Measurements from ENCODE around the gene PLCB2. TPM values are rescaled to one million over a fixed set of nuclear protein-coding genes. Genes with fewer than 3 reads are reported as not detected.

PLCB2 gene
- total RNA-seq, 1 donor from 2014 or later = 98.9 TPM

DNA sequence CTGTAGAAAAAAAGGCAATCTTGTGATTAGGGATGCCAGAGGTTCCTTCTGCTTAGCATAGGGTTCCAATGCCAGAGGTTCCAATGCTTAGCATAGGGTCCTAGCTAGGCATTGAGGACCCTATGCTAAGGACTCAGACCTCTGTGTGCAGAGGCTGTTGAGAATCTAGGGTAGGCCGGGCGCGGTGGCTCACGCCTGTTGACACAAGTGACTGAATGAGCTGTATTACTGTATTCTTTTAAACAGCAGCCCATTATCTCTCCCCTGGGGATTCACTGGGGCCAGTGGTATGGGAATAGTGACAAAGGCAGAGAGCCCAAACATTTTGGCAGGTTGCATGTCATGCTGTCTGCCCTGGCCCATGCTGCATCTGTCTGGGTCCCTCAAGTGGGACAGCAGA is 52.7 kb downstream of the PLCB2 start:
- H3K4me1 Mint-ChIP-seq (ENCODE audit: low read depth) = peaks cover 4% of the 10 kb centered on the region
- intact Hi-C loops (cut with micrococcal nuclease) = no loop called here
- H3K27me3 Mint-ChIP-seq (ENCODE audit: low read depth) = peaks cover 43% of the 10 kb centered on the region
- DNase-seq (ENCODE audit: low spot score) = no peak
- no peak overlapping the region for H3K4me3 Mint-ChIP-seq (ENCODE audit: low read depth)
- H3K9me3 Mint-ChIP-seq = no peaks in the 10 kb centered on the region
- no peaks in the 10 kb centered on the region for H3K36me3 Mint-ChIP-seq (ENCODE audit: low read depth)
- H3K27ac Mint-ChIP-seq = no peak overlapping the region

- Mint-ChIP-seq H3K36me3 (ENCODE audit: low read depth) (no peaks in the 10 kb centered on the region), H3K27me3 (ENCODE audit: low read depth) (peaks cover 49% of the 10 kb centered on the region), H3K4me1 (ENCODE audit: low read depth) (peaks cover 4% of the 10 kb centered on the region), H3K9me3 (no peaks in the 10 kb centered on the region), H3K27ac (no peak overlapping the region), H3K4me3 (ENCODE audit: low read depth) (no peak overlapping the region)
- DNase-seq (ENCODE audit: low spot score) = no peak
- intact Hi-C loops (cut with micrococcal nuclease) = no loop called here
Observed at GRCh38 chr15:40254452-40254851, 53.3 kb downstream of the PLCB2 start.

GRCh38 chr15:40253167-40253790 is 54.5 kb downstream of the PLCB2 start:
- no peak for DNase-seq (ENCODE audit: low spot score)
- intact Hi-C loops (cut with micrococcal nuclease) = no loop called here
- Mint-ChIP-seq H3K36me3 (ENCODE audit: low read depth) (no peaks in the 10 kb centered on the region), H3K27ac (no peak overlapping the region), H3K4me3 (ENCODE audit: low read depth) (peak overlapping the region; percentile 69), H3K4me1 (ENCODE audit: low read depth) (peaks cover 4% of the 10 kb centered on the region), H3K9me3 (no peaks in the 10 kb centered on the region), H3K27me3 (ENCODE audit: low read depth) (peaks cover 49% of the 10 kb centered on the region)

DNA sequence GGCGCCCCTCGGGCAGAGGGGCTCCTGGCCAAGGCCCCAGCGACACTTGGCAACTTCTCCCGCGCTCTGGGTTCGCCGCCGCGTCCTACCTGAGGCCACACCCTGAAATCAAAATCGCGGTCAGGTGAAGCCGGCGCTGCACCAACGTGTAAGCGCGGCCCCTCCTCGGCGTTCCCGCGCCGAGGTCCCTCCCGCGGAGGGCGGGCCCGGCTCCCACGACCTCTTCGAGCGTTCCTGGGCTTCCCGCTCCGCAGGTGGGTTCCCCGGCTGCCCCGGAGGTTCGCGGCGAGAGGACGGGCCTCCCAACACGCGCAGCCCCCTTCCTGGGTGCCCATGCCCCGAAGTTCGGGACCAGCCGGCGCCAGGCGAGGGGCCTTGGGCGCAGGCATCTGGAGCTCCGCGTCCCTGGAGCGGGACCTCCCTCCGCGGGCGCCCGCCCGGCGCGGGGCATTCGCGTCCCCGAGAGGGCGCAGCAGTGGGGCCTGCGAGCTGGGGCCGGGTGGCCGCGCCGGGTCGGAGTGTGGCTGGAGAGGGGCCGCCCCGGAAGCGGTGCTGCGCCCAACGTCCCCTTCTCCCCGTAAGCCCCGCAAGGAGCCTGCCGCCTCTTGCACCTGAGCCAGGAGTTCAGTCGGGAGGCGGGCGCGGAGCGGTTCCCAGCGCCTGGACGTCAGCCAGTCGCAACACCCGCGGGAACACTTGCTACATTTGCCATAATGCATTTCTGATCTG is 55.1 kb downstream of the PLCB2 start:
- H3K4me3 Mint-ChIP-seq (ENCODE audit: low read depth) = peak overlapping the region; percentile 69
- intact Hi-C loops (cut with micrococcal nuclease) = no loop called here
- no peak for DNase-seq (ENCODE audit: low spot score)
- peaks cover 4% of the 10 kb centered on the region for H3K4me1 Mint-ChIP-seq (ENCODE audit: low read depth)
- H3K9me3 Mint-ChIP-seq = no peaks in the 10 kb centered on the region
- no peak overlapping the region for H3K27ac Mint-ChIP-seq
- peaks cover 49% of the 10 kb centered on the region for H3K27me3 Mint-ChIP-seq (ENCODE audit: low read depth)
- H3K36me3 Mint-ChIP-seq (ENCODE audit: low read depth) = no peaks in the 10 kb centered on the region

- intact Hi-C loops (cut with micrococcal nuclease) = no loop called here
Observed at GRCh38 chr15:40252141-40252437, 55.6 kb downstream of the PLCB2 start.

DNA sequence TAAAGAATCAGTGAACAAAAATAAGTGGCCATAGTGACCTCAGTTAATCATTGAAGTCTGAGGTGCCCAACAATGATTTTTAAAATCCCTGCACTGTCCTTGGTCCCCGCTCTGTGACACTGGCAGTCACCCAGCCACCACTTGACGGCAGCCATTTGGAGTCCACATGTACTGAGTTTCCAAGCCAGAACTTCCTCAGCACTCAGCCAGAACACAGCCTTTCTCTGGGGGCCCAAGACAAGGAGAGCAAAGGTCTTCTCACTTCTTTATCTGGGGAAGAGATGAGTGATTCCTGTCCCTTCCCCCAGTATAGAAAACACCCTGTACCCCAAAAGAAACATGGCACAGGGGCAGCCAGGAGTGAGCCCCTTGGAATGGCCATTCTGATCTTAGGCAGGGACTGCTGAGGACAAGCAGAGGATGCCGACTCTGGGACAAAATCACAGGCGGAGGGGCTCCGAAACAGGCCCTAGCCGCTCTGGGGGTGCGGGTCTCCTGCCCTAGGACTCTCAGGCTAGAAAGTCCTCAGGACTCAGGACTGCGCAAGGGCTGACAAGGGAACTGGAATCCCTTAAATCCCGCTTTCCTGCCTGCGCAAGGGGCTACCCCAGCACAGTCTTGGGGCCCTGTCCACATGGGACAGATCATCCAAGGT is 56.1 kb downstream of the PLCB2 start:
- H3K36me3 Mint-ChIP-seq (ENCODE audit: low read depth) = no peaks in the 10 kb centered on the region
- peaks cover 49% of the 10 kb centered on the region for H3K27me3 Mint-ChIP-seq (ENCODE audit: low read depth)
- H3K4me1 Mint-ChIP-seq (ENCODE audit: low read depth) = peaks cover 4% of the 10 kb centered on the region
- no peak for DNase-seq (ENCODE audit: low spot score)
- H3K4me3 Mint-ChIP-seq (ENCODE audit: low read depth) = peak overlapping the region; percentile 43
- H3K9me3 Mint-ChIP-seq = no peaks in the 10 kb centered on the region
- intact Hi-C loops (cut with micrococcal nuclease) = no loop called here
- no peak overlapping the region for H3K27ac Mint-ChIP-seq

More at GRCh38 chr15:40252141-40252437, 55.6 kb downstream of the PLCB2 start:
- no peak overlapping the region for H3K27ac Mint-ChIP-seq
- H3K4me1 Mint-ChIP-seq (ENCODE audit: low read depth) = peaks cover 4% of the 10 kb centered on the region
- DNase-seq (ENCODE audit: low spot score) = no peak
- H3K27me3 Mint-ChIP-seq (ENCODE audit: low read depth) = peaks cover 49% of the 10 kb centered on the region
- H3K4me3 Mint-ChIP-seq (ENCODE audit: low read depth) = no peak overlapping the region
- H3K36me3 Mint-ChIP-seq (ENCODE audit: low read depth) = no peaks in the 10 kb centered on the region
- no peaks in the 10 kb centered on the region for H3K9me3 Mint-ChIP-seq

DNA sequence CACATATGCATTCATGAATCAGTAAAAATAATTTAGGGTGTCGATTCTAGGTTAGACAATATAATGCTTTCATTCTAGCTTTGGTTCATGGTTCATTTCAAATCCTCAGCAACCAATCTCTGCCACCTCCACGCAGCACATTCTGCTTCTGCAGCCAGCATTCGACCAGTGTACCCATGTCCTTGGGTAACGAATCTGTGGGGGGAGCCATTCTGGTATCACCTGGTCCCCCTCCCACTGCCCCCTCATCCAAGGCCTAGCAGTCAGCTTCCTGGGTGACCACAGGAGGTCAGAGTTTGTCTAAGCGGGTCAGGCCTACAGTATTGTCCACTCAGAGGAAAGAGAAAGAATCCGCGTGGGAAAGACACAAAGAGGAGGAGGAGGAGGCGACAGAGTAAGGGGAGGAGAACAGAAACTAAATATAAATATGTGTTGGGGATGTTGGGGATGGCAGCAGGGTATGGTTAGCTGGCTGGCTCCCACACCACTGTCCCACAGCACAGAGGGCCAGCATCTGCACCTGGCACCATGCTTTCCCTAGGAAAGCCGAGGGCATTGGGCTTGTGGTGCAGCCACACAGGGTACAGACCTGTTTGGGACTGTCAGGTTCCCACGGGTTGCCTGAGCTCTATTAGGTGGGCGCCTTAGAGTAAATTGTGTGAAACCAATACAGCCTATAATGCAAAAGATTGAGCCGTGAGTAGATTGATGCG is 56.8 kb downstream of the PLCB2 start:
- H3K4me1 Mint-ChIP-seq (ENCODE audit: low read depth) = peaks cover 4% of the 10 kb centered on the region
- H3K36me3 Mint-ChIP-seq (ENCODE audit: low read depth) = no peaks in the 10 kb centered on the region
- peak overlapping the region; percentile 43 for H3K4me3 Mint-ChIP-seq (ENCODE audit: low read depth)
- no peaks in the 10 kb centered on the region for H3K9me3 Mint-ChIP-seq
- intact Hi-C loops (cut with micrococcal nuclease) = no loop called here
- DNase-seq (ENCODE audit: low spot score) = no peak
- no peak overlapping the region for H3K27ac Mint-ChIP-seq
- peaks cover 49% of the 10 kb centered on the region for H3K27me3 Mint-ChIP-seq (ENCODE audit: low read depth)

DNA sequence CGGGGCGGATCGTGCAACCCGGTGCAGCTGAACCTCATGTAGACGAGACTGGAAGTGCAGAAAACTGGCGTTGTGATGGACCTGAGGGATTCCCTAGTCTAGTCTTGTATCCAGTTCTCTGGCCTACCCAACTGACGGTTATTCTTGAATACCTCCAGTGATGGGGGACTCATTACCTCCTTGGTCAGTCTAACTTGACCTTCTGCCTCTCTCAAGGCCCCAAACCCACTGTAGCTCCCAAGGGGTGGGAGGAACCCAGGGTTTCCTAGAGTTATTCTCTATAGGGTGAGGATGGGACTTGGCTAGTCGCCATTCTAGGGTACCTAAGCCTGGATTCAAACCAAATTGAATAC is 57.5 kb downstream of the PLCB2 start:
- intact Hi-C loops (cut with micrococcal nuclease) = no loop called here
- no peak overlapping the region for H3K27ac Mint-ChIP-seq
- H3K4me3 Mint-ChIP-seq (ENCODE audit: low read depth) = no peak overlapping the region
- peaks cover 4% of the 10 kb centered on the region for H3K4me1 Mint-ChIP-seq (ENCODE audit: low read depth)
- no peak for DNase-seq (ENCODE audit: low spot score)
- H3K9me3 Mint-ChIP-seq = no peaks in the 10 kb centered on the region
- peaks cover 46% of the 10 kb centered on the region for H3K27me3 Mint-ChIP-seq (ENCODE audit: low read depth)
- no peaks in the 10 kb centered on the region for H3K36me3 Mint-ChIP-seq (ENCODE audit: low read depth)

DNA sequence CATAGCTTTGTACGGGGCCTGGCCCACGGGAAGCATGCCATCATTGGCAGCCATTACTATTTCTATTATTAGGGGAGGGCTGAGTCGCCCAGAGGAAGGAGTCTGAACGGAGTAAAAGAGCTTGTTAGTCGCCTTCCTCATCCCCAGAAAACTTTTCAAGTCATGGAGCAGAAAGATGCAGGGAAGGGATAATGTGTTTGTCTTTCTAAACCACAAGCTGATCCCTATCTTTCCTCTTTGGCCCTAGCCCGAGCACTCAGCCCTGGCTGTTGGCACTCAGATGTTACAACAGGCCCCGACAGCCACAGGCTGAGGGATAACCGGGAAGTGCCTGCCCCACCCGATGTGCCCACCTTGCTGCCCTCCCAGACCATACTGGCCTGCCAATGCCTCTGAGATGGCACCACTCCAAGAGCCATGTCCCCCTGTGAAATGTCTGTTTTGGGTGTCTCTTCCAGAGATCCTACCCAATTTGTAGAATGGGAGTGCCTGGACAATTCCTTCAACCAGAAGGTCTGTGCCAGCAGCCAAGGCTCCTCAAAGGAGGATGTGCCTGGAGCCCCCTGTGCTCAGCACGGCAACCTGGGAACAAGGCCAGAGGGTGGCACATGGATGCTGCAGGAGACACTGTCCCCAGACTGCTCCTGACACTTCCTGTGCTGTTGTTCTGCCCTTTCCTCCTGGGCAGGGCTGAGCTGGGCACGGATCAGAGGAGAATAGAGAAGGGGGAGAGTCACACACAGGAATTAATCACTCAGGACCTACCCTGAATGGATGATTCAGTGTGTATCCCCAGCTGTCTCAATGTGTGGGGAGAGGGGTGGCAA is 58.0 kb downstream of the PLCB2 start:
- intact Hi-C loops (cut with micrococcal nuclease) = no loop called here
- DNase-seq (ENCODE audit: low spot score) = no peak
- H3K9me3 Mint-ChIP-seq = no peaks in the 10 kb centered on the region
- peaks cover 41% of the 10 kb centered on the region for H3K27me3 Mint-ChIP-seq (ENCODE audit: low read depth)
- no peak overlapping the region for H3K27ac Mint-ChIP-seq
- no peaks in the 10 kb centered on the region for H3K36me3 Mint-ChIP-seq (ENCODE audit: low read depth)
- H3K4me3 Mint-ChIP-seq (ENCODE audit: low read depth) = no peak overlapping the region
- H3K4me1 Mint-ChIP-seq (ENCODE audit: low read depth) = peaks cover 4% of the 10 kb centered on the region

DNA sequence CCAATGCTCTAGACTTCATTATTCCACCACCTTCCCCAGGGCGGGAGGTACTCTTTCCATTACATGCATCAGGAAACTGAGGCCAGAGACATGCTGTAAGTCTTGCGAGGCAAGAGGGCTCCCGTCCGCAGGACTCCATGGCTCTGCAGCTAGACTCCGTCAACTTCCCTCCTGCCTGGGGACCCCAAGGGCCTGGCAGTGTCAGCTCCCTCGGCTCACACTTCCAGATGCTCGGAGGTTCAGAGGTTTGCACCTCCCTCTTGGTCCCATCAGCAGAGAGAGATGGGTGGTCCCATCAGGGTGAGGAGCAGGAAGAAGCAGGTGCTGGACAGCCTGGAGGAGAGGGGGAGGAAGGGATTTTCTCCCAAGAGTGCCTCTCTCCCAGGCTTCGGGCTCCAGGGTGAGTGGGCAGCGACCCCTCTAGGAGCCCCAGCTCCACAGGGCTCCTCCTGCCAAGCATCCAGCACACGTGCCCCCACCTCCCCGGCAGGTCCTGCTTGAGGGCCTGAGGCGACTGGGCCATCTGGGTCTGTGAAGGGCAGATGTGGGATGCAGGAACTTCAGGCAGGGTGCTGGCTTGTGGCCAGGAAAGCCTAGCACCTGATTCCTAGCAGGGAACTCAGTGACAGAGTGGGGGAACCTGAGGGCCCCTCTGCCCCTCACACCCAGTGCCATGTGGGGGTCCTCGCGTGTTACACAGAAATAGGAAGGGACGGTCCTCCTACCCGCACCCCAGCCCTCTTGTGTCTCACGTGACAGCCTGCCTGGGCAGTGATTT is 59.5 kb downstream of the PLCB2 start:
- peaks cover 3% of the 10 kb centered on the region for H3K4me1 Mint-ChIP-seq (ENCODE audit: low read depth)
- no peak overlapping the region for H3K27ac Mint-ChIP-seq
- no peak overlapping the region for H3K4me3 Mint-ChIP-seq (ENCODE audit: low read depth)
- no peaks in the 10 kb centered on the region for H3K9me3 Mint-ChIP-seq
- no peaks in the 10 kb centered on the region for H3K36me3 Mint-ChIP-seq (ENCODE audit: low read depth)
- DNase-seq (ENCODE audit: low spot score) = no peak
- peaks cover 29% of the 10 kb centered on the region for H3K27me3 Mint-ChIP-seq (ENCODE audit: low read depth)
- intact Hi-C loops (cut with micrococcal nuclease) = no loop called here

DNA sequence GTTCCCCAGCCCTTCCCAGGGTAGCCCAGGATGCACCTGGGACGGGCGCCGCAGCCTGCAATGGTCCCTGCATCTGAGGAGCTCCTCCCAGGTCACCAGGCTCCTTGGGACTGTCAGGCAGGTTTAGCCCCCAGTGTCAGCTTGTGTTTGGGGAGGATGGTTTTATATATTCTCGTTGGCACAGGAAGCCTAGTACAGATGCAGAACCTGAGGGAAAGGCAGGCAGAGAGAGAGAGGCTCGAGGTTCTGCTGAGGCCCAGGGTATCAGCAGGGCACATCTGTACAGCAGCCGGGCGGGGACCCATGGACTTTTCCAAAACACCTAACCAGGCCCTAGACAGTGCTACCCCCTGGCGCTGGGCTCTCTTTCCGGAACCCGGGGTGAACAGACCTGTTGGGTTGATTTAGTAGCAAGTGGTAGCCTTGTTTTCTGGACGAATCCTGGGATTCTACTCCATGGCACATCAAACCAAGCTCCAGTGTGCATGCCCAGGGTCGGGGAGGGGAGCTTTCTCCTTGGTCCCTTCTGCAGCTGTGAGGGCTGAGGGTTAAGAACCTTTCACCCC is 60.2 kb downstream of the PLCB2 start:
- H3K27ac Mint-ChIP-seq = no peak overlapping the region
- intact Hi-C loops (cut with micrococcal nuclease) = no loop called here
- peaks cover 26% of the 10 kb centered on the region for H3K27me3 Mint-ChIP-seq (ENCODE audit: low read depth)
- no peaks in the 10 kb centered on the region for H3K9me3 Mint-ChIP-seq
- no peaks in the 10 kb centered on the region for H3K4me1 Mint-ChIP-seq (ENCODE audit: low read depth)
- H3K4me3 Mint-ChIP-seq (ENCODE audit: low read depth) = no peak overlapping the region
- H3K36me3 Mint-ChIP-seq (ENCODE audit: low read depth) = no peaks in the 10 kb centered on the region
- DNase-seq (ENCODE audit: low spot score) = no peak

Data from activated T-helper 2 cell treated with anti-CD3 and anti-CD28 coated beads, Interferon-gamma antibody, Interleukin-2, Interleukin-4, amounts not matched to agents 10 μg/mL and 5 μg/mL and 100 μg/mL, durations not matched to agents 14 hours and 24 hours and 36 hours (primary cell).